GM19468 (cell line): ENCODE results near the gene IDH1.
"Not testable (repeated sequence)": the region's sequence is repeated elsewhere in the genome, so short reads cannot be mapped to it uniquely, and the experiment has no call there.

ENCODE experiments used
- ATAC-seq: cut with Tn5 transposase; IDR thresholded peaks from one replicate; pipeline ENCODE4 v1.9.1; 2021; ENCODE audit warnings: mild to moderate bottlenecking, moderate library complexity, moderate number of reproducible peaks; ENCODE audit not compliant: unreplicated experiment; ENCODE audit errors: extremely low read depth

IDH1 gene

GRCh38 chr2:208224802-208225201 is 30.1 kb downstream of the IDH1 start:
- no peak for ATAC-seq

DNA sequence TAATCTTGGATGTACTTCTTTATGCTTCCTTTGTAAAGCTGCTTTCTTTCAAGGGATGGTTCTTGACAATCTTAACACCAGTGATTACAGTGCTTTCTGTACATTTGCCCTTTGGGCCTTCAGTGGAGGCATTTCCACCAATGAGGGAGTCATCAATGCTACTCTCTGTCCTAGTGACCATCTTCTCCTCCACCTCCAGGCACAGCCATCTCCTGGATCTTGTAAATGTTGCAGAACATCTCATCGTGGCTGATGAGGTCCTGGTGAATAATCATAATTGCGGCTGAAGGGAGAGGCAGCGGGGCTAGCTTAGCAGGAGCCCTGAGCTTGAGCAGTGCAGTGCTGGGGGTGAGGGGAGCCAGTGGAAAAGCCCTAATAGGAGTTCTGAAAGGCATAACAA is 32.5 kb downstream of the IDH1 start:
- ATAC-seq: no peak

- ATAC-seq: not testable (repeated sequence)
These were observed 33.0 kb downstream of the IDH1 start for GRCh38 chr2:208221873-208222272.

DNA sequence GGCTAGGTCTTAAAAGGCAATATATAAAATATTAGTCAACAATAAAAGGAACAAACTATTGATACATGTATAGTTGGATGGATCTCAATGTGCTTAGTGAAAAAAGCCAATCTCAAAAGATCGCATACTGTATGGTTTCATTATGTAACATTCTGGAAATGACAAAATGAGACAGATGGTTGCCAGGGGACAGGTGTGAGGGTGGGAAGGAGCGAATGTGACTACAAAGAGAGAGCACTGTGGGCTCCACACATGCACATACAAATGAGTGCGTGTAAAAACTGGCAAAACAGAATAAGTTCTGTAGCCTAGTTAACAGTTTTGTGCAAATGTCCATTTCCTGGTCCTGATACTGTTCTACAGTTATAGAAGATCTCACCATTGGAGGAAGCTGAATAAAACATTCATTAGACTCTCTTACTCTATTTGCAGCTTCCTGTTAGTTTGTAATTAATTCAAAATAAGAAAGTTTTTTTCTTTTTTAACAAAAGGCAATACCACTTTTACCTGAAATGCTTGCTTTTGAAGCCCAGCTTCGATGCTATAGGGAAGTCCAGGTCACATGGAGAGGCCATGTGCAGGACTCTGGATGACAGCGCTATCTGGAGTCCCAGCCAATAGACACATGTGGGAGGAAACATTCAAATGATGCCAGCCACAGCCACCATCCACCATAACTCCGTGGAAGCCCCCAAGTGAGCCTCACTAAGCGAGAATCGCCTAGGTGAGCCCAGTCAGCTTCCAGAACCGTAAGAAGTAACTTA is 44.0 kb downstream of the IDH1 start:
- no peak for ATAC-seq

DNA sequence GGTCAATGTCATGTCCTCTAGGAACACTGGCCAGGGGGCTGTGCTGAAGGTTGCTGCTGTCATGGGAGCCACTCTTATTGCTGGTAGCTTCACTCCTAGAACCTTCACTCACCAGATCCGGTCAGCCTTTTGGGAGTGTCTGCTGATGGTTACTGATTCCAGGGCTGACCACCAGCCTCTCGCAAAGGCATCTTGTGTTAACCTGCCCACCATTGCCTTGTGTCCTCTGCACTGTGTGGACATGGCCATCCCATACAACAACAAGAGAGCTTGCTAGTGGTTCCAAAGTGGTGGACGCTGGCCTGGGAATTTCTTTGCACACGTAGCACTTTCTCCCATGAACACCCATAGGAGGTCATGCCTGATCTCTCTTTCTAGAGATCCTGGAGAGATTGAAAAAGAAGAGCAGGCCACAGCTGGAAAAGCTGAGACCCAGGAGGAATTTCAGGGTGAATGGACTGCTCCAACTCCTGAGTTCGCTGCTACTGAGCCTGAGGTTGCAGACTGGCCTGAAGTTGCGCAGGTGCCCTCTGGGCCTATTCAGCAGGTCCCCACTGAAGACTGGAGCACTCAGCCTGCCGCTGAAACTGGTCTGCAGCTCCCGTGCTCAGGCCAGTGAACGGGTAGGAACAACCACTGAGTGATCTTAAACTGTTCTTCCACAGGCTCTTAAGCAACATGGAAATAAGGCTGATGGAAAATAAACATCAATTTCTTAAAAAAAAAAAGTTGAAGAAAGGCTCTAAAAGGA is 46.4 kb downstream of the IDH1 start:
- ATAC-seq: no peak

- no peak for ATAC-seq
These were observed 47.1 kb downstream of the IDH1 start for GRCh38 chr2:208207769-208208168.

GRCh38 chr2:208204166-208204565 is 50.7 kb downstream of the IDH1 start:
- ATAC-seq: no peak

DNA sequence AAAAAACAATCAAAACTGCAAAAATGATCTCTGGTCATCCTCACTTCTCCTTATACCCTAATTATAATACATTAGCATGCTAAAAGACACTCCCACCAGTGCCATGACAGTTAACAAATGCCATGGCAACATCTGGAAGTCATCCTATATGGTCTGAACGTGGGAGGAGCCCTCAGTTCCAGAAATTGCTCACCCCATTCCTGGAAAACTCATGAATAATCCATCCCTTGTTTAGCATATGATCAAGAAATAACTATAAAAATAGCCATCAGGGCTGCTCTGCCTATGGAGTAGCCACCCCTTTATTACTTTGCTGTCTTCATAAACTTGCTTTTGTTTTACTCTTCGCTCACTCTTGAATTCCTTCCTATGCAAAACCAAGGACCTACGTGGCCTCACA is 59.3 kb downstream of the IDH1 start:
- ATAC-seq: no peak

- ATAC-seq: no peak
These were observed 62.1 kb downstream of the IDH1 start for GRCh38 chr2:208192611-208193236.

DNA sequence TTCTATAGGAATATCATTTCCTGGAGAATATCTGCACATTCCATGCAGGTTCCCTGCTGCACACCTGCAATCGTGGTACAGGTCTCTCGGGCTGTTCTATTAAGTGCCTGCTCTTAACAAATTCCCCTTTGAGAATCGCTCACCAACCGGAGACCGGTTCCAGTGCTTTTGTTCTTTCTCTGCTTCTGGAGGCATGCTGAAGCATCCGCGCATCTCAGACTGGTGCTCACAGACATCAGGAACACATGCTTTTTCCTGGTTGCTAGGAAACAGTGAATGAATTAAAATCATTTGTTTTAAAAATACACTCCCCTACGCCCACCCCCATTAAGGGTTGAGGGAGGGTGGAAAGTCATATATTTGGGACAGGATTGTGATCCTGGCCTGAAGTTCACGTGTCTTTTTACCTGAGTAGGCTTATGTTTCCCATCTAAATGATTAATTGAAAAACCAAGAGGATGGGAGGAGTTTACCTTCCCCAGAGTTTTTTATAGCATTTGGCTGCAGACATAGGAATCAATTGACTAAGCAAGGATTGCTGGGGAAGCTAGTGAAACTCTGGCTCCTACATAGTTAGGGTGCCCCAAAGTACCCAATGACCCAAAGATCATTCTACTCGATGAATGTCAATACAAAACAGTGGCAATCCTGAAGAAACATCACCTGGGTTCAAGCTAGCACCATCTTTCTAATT is 64.9 kb downstream of the IDH1 start, which contains the start of gene C2orf80:
Gene C2orf80 (minus strand): TSS at position 221 of the 694 bp plus-strand sequence. CDS start 3,044 bp downstream, outside the sequence.
- no peak for ATAC-seq

- ATAC-seq: no peak
These were observed 65.6 kb downstream of the IDH1 start for GRCh38 chr2:208189069-208189809.

GRCh38 chr2:208186893-208187292 is 68.0 kb downstream of the IDH1 start:
- no peak for ATAC-seq

DNA sequence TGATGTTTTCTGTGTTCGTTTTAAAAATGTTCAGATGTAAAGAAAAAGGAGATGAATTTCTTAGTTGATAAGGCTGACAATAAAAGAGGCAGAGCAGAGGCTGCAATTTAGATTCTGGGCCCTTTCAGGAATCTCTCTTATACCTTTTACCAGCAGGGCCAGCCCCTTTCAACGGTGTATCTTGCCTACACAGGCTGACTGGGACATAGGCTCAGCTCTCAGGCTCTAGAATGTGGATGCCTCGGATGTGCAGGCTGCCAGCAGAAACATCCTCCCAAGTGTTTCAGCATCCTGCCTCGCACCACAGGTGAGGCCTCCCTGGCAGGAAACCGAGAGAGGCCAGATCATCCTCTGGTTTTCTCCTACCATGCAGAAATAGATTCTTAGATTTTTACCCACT is 68.4 kb downstream of the IDH1 start:
- no peak for ATAC-seq
